Activated naive CD4-positive, alpha-beta T cell treated with anti-CD3 and anti-CD28 coated beads, Interleukin-2, amount 50 U/mL, for 24 hours (primary cell): ENCODE measurements around the gene SNX2.
"Not testable (repeated sequence)": the region's sequence is repeated elsewhere in the genome, so short reads cannot be mapped to it uniquely, and the experiment has no call there.

Source experiments
- H3K27ac Mint-ChIP-seq: one replicate; pipeline ENCODE4 v1.8.0; 2021; ENCODE audit warnings: mild to moderate bottlenecking, mixed read lengths
- H3K27me3 Mint-ChIP-seq: one replicate; pipeline ENCODE4 v1.8.0; 2021; ENCODE audit warnings: mixed read lengths
- H3K36me3 Mint-ChIP-seq: one replicate; pipeline ENCODE4 v1.8.0; 2021; ENCODE audit warnings: mixed read lengths
- H3K4me1 Mint-ChIP-seq: one replicate; pipeline ENCODE4 v1.8.0; 2021; ENCODE audit warnings: mixed read lengths
- H3K4me3 Mint-ChIP-seq: one replicate; pipeline ENCODE4 v1.8.0; 2021; ENCODE audit warnings: mild to moderate bottlenecking, mixed read lengths
- H3K9me3 Mint-ChIP-seq: one replicate; pipeline ENCODE4 v1.8.0; 2021; ENCODE audit warnings: mixed read lengths

SNX2 gene

DNA sequence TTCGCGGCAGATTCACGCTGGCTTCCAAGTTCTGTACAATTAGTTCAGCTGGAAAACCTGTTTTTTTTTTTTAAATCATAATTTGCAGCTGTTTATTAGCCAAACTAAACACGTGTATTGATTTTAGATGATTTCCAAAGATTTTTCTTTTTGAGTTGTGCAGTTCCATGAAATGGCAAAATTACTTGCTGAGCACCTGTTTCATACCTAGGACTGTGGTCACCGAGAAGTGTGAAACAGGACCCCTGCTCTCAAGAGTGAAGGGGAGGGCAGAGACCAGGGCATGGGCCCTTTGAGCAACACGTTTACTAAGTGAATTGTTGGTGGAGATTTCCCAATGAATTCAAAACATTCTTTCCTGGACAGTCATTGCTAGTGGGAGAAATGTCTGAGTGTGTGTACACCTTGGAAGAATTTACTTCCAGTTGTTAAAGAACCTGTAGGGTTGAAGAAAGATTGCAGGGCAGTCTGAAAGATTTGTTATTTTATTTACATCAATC is 71.2 kb downstream of the SNX2 start:
- Mint-ChIP-seq H3K27ac (no peak overlapping the region), H3K36me3 (no peaks in the 10 kb centered on the region), H3K4me1 (peaks cover 28% of the 10 kb centered on the region), H3K9me3 (no peaks in the 10 kb centered on the region), H3K4me3 (peak overlapping the region; percentile 78), H3K27me3 (no peaks in the 10 kb centered on the region)

DNA sequence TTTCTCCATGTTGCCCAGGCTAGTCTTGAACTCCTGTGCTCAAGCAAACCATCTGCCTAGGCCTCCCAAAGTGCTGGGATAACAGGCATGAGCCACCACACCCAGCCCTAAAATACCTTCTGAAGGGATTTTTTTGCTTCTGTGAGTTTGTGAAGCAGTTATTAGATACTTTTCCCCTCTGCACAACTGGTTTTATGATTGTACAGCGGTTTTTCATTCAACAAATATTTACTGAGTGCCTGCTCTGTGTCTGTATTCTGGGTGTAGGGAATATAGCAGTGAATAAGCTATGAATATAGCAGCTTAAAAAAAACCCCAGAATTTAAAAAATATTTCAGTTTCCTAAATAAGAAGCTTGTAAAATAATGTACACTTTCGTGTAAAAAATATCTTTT is 72.8 kb downstream of the SNX2 start:
- Mint-ChIP-seq H3K27me3 (no peaks in the 10 kb centered on the region), H3K36me3 (no peaks in the 10 kb centered on the region), H3K27ac (no peak overlapping the region), H3K9me3 (no peaks in the 10 kb centered on the region), H3K4me1 (peaks cover 28% of the 10 kb centered on the region), H3K4me3 (no peak overlapping the region)

DNA sequence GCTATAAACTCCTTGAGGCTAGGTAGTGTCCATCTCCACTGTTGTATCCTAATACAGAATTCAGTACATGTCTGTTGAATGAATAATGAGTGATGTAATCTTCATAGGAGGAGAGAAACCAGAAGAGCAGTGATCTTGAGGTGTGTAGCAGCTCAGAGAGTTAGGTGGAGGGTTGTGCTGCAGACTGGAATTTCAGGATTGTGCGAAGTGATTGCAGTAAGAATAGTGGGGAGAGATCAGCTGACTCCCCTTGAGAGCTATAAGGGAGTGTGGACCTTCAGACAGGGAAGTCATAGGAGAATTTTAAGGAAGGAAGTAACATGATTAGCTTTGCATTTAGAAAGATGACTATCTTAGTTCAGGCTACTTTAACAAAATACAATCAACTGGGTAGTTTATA is 74.9 kb downstream of the SNX2 start:
- Mint-ChIP-seq H3K27ac (no peak overlapping the region), H3K4me3 (no peak overlapping the region), H3K9me3 (no peaks in the 10 kb centered on the region), H3K27me3 (no peaks in the 10 kb centered on the region), H3K36me3 (no peaks in the 10 kb centered on the region), H3K4me1 (peaks cover 18% of the 10 kb centered on the region)

DNA sequence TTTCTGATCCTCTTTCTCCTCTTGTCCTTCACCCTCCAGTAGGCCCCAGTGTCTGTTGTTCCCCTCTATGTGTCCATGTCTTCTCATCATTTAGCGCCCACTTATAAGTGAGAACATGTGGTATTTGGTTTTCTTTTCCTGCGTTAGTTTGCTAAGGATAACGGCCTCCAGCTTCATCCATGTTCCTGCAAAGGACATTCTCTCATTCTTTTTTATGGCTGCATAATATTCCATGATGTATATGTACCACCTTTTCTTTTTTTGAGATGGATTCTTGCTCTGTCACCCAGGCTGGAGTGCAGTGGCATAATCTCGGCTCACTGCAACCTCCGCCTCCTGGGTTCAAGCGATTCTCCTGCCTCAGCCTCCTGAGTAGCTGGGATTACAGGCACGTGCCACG is 82.7 kb downstream of the SNX2 start:
- not testable (repeated sequence) for H3K4me3 Mint-ChIP-seq, H3K9me3 Mint-ChIP-seq, H3K27me3 Mint-ChIP-seq, H3K36me3 Mint-ChIP-seq, H3K27ac Mint-ChIP-seq, H3K4me1 Mint-ChIP-seq

DNA sequence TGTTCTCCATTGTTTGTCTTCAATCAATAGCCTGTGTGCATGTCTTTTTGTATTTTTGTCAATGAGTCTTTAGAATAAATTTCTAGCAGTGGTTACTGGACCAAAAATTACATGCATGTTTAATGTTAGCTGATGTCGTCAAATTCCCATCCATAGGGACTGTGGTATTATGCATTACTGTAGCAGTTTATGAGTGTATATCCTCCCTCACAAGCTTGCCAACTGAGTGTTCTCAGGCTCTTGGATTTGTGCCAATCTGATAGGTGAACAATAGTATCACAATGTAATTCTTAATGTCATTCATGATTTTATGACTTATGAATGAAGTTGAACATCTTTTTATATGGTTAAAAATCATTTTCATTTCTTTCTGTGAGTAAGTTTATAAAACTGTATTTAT is 83.6 kb downstream of the SNX2 start:
- Mint-ChIP-seq H3K36me3 (no peaks in the 10 kb centered on the region), H3K27ac (no peak overlapping the region), H3K4me1 (no peaks in the 10 kb centered on the region), H3K4me3 (no peak overlapping the region), H3K9me3 (no peaks in the 10 kb centered on the region), H3K27me3 (no peaks in the 10 kb centered on the region)

DNA sequence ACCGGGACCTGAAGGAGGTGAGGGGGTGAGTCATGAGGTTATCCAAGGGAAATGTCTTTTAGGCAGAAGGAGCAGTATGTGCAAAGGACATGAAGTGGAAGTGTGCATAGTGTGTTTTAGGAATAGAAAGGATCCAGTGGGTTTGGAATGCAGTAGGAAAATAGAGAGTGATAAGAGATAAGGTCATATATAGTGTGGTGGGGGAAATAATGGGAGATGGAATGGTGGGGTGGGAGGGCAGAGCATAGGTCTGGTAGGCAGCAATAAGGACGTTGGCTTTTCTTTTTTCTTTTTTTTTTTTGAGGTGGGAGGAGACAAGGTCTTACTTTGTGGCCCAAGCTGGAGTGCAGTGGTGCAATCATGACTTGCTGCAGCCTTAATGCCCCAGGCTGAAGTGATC is 88.4 kb downstream of the SNX2 start:
- no peaks in the 10 kb centered on the region for H3K36me3 Mint-ChIP-seq
- H3K9me3 Mint-ChIP-seq: no peaks in the 10 kb centered on the region
- no peaks in the 10 kb centered on the region for H3K27me3 Mint-ChIP-seq
- no peak overlapping the region for H3K4me3 Mint-ChIP-seq
- no peak overlapping the region for H3K27ac Mint-ChIP-seq
- no peaks in the 10 kb centered on the region for H3K4me1 Mint-ChIP-seq

DNA sequence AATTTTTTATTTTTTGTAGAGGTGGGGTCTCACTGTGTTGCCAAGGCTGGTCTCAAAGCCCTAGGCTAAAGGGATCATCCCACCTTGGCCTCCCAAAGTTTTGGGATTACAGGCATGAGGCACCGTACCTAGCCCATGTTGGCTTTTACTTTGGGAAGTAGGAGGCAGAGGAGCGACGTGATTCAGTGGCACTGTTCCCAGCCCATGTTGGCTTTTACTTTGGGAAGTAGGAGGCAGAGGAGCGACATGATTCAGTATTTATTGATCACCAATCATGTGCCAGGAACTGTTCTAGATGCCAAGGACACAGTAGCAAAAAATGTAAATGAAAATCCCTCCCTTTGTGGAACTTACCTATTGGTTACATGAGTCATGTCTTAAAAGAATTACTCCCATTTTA is 88.8 kb downstream of the SNX2 start:
- no peak overlapping the region for H3K27ac Mint-ChIP-seq
- H3K4me3 Mint-ChIP-seq: no peak overlapping the region
- no peaks in the 10 kb centered on the region for H3K4me1 Mint-ChIP-seq
- no peaks in the 10 kb centered on the region for H3K36me3 Mint-ChIP-seq
- no peaks in the 10 kb centered on the region for H3K9me3 Mint-ChIP-seq
- no peaks in the 10 kb centered on the region for H3K27me3 Mint-ChIP-seq

DNA sequence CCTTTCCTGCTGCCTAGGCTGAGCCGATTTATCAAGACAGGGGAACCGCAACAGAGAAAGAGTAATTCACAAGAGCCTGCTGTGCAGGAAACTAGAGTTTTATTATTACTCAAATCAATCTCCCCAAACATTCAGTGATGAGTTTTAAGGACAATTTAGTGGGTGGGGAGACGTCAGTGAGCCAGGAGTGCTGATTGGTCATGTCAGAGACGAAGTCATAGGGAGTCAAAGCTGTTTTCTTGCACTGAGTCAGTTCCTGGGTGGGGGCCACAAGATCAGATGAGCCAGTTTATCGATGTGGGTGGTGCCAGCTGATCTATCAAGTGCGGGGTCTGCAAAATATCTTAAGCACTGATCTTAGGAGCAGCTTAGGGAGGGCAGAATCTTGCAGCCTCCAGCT is 89.5 kb downstream of the SNX2 start:
- no peak overlapping the region for H3K4me3 Mint-ChIP-seq
- no peaks in the 10 kb centered on the region for H3K4me1 Mint-ChIP-seq
- no peaks in the 10 kb centered on the region for H3K36me3 Mint-ChIP-seq
- H3K27ac Mint-ChIP-seq: no peak overlapping the region
- H3K27me3 Mint-ChIP-seq: no peaks in the 10 kb centered on the region
- no peaks in the 10 kb centered on the region for H3K9me3 Mint-ChIP-seq

DNA sequence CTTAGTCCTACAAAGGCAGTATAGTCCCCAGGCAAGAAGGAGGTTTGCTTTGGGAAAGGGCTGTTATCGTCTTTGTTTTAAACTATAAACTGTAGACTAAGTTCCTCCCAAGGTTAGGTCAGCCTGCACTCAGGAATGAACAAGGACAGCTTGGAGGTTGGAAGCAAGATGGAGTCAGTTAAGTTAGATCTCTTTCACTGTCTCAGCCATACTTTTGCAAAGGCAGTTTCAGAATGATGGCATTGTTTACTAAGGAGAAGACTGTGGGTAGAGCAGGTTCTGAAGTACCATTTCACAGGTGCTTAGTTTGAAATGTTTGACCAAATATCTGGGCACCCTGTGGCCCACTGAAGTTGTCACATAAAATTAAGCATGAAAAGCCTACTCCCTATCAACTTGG is 90.0 kb downstream of the SNX2 start:
- no peaks in the 10 kb centered on the region for H3K36me3 Mint-ChIP-seq
- no peak overlapping the region for H3K4me3 Mint-ChIP-seq
- H3K27ac Mint-ChIP-seq: no peak overlapping the region
- H3K27me3 Mint-ChIP-seq: no peaks in the 10 kb centered on the region
- H3K4me1 Mint-ChIP-seq: no peaks in the 10 kb centered on the region
- no peaks in the 10 kb centered on the region for H3K9me3 Mint-ChIP-seq

DNA sequence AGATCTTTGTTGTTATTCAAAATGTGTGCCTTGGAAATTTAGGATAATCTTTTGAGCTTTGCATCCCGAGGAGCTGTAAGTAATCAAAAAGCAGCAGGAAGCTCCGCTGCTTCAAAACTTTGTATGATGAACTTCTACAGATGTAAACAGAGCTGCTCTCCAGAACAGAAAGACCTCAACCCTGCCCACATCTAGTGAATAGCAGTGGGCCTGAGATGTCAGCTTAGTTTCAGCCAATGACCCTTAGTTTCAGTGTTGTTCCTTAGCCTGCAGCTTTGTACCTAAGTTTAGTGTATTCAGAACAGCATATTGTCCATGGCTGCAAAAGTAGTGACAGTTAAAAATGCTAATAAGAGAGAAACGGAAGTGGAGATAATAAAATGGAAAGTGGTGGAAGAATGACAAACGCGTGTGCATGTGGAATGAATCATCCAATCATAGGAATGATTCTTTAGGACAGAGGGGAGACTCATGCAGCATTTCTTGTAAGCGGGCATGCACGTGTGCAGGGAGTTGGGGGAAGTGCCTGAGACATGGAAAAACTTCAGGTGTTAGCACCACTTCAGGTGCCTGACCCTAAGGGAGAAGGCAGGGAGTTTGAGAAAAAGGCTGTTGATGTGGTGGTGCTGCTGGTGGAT is 95.5 kb downstream of the SNX2 start:
- Mint-ChIP-seq H3K27ac (no peak overlapping the region), H3K4me3 (no peak overlapping the region), H3K4me1 (no peaks in the 10 kb centered on the region), H3K36me3 (no peaks in the 10 kb centered on the region), H3K27me3 (no peaks in the 10 kb centered on the region), H3K9me3 (no peaks in the 10 kb centered on the region)

DNA sequence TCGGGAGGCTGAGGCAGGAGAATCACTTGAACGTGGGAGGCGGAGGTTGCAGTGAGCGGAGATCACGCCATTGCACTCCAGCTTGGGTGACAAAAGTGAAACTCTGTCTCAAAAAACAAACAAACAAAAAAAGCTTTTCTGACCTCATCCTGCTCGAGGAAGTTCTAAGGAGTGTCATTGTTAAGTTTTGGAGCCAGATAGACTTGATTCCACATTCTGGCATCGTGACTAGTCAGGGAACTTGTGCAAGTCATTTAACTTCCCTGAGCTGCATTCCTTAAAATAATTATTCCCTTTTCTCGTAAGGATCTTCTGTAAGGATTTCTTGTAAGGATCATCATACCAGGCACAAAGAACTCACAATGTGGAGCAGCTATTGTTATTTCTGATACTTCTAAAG is 96.8 kb downstream of the SNX2 start:
- no peak overlapping the region for H3K4me3 Mint-ChIP-seq
- H3K36me3 Mint-ChIP-seq: no peaks in the 10 kb centered on the region
- no peaks in the 10 kb centered on the region for H3K9me3 Mint-ChIP-seq
- H3K27me3 Mint-ChIP-seq: no peaks in the 10 kb centered on the region
- no peak overlapping the region for H3K27ac Mint-ChIP-seq
- H3K4me1 Mint-ChIP-seq: no peaks in the 10 kb centered on the region

DNA sequence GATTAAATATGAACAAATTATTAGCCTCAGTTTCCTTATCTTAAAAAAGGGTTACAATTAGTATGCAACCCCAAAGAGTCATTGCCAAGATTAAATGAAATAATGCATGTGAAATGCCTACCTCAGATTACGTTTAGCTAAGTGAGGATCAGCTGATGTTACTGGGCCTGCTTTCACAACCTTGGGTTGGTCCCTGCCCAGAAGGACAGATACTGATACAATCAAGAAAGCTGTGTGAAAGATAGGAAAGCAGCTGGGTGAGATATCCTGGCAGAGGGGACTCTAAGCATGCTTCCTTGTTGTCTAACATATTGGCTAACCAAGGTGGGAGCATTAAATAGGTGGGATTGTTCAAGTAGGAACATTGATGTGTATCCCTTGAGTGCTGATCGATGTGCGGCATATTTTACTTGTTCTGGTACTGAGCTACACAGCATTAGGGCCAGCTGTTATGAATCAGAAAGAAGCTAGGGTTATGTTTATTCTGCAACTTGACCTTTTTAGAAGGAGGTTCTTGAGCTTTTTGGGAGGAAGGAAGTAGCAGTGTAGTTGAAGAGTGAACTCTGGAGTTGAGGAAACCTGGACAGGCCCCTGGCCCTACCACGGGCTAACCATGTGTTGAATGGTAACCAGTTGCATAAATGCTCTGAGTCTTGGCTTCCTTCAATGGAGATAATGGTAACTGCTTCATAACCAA is 99.4 kb downstream of the SNX2 start:
- Mint-ChIP-seq H3K4me3 (no peak overlapping the region), H3K9me3 (no peaks in the 10 kb centered on the region), H3K27me3 (no peaks in the 10 kb centered on the region), H3K27ac (no peak overlapping the region), H3K4me1 (no peaks in the 10 kb centered on the region), H3K36me3 (no peaks in the 10 kb centered on the region)

DNA sequence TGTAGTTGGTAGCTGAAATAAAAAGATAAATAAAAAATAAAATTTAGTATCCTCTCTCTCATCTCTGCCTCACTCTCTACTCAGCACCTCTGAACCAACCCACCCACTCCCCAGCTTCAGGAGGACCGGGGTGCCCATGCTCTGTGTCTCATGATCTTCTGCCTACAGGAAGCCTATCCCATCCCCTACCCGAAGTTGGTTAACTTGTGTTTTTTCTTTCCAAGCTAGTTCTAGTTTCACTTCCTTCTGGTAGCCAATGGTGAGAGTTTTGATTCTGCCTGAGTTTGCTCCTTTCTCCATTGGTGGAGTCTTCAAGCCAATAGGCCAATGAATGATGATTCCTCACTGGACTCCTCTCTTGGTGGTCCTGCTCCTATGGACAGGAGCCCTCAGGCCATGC is 102.6 kb downstream of the SNX2 start:
- Mint-ChIP-seq H3K4me3 (no peak overlapping the region), H3K4me1 (no peaks in the 10 kb centered on the region), H3K36me3 (no peaks in the 10 kb centered on the region), H3K9me3 (no peaks in the 10 kb centered on the region), H3K27me3 (no peaks in the 10 kb centered on the region), H3K27ac (no peak overlapping the region)

DNA sequence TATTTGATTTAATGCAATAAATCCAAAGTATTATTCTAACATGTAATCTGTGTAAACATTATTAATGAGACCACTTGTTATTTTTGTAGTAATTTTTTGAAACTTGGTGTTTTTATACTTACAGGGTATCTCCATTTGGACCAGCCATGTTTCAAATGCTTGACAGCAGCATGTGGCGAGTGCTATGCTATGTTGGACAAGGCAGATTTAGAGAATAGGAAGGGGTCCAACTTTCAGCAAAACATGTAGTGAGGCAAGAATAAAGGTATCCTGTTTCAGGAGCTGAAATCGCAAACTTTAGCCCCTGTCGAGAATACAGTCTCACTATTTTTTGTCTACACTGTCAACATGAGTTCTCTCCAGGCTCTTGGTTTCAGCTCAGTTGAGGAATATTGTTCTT is 104.2 kb downstream of the SNX2 start:
- Mint-ChIP-seq H3K4me3 (no peak overlapping the region), H3K36me3 (no peaks in the 10 kb centered on the region), H3K27ac (no peak overlapping the region), H3K9me3 (no peaks in the 10 kb centered on the region), H3K27me3 (no peaks in the 10 kb centered on the region), H3K4me1 (no peaks in the 10 kb centered on the region)
